K562 (cell line): ENCODE measurements around the gene SUMF2. TPM values are rescaled to one million over a fixed set of nuclear protein-coding genes. Genes with fewer than 3 reads are reported as not detected.

Experiments
- ARID1B ChIP-seq: fragments of 450-650 bp; IDR thresholded peaks from 2 replicates; pipeline ENCODE4 v1.6.1; 2016; ENCODE audit warnings: antibody characterized with exemption, mild to moderate bottlenecking, inconsistent platforms
- BRD9 ChIP-seq: fragments of 450-650 bp; IDR thresholded peaks from 2 replicates; pipeline ENCODE4 v1.6.1; 2018; ENCODE audit warnings: low read depth; ENCODE audit not compliant: partially characterized antibody
- C11orf30 ChIP-seq: fragments of 450-650 bp; IDR thresholded peaks from 2 replicates; pipeline ENCODE4 v1.6.1; 2016; ENCODE audit warnings: low read depth, mild to moderate bottlenecking
- CBFB ChIP-seq: sonication (generic); formaldehyde crosslinking; IDR thresholded peaks from 2 replicates; pipeline ENCODE4 v1.4.0; 2020; ENCODE audit warnings: mild to moderate bottlenecking, missing genetic modification reagents
- EHMT2 ChIP-seq: fragments of 450-650 bp; IDR thresholded peaks from 2 replicates; pipeline ENCODE4 v1.6.1; 2018; ENCODE audit warnings: antibody characterized with exemption
- EP300 ChIP-seq: IDR thresholded peaks from 2 replicates; pipeline ENCODE4 v1.6.1; 2012; ENCODE audit warnings: low read length, improper control_type of control experiment
- HDAC6 ChIP-seq: IDR thresholded peaks from 2 replicates; pipeline ENCODE4 v1.6.1; 2012; ENCODE audit warnings: low read depth, mild to moderate bottlenecking, control low read depth, inconsistent platforms, low read length, moderate library complexity
- KHSRP ChIP-seq: fragments of 450-650 bp; IDR thresholded peaks from 2 replicates; pipeline ENCODE4 v1.6.1; 2017
- MCM3 ChIP-seq: fragments of 450-650 bp; IDR thresholded peaks from 2 replicates; pipeline ENCODE4 v1.6.1; 2016
- MTA2 ChIP-seq: fragments of 450-650 bp; IDR thresholded peaks from 2 replicates; pipeline ENCODE4 v1.6.1; 2016; ENCODE audit warnings: low read depth
- NFE2 ChIP-seq: IDR thresholded peaks from 2 replicates; pipeline ENCODE4 v1.6.1; 2014; ENCODE audit warnings: antibody characterized with exemption, low read depth
- NUFIP1 ChIP-seq: fragments of 450-650 bp; IDR thresholded peaks from 2 replicates; pipeline ENCODE4 v1.6.1; 2018; ENCODE audit not compliant: partially characterized antibody
- PTBP1 ChIP-seq: fragments of 200-400 bp; formaldehyde crosslinking; IDR thresholded peaks from 2 replicates; pipeline ENCODE4 v1.6.1; 2017; ENCODE audit warnings: low read depth, low read length
- RAD51 ChIP-seq: fragments of 450-650 bp; IDR thresholded peaks from 2 replicates; pipeline ENCODE4 v1.7.1; 2016; ENCODE audit warnings: low read depth, mild to moderate bottlenecking, borderline replicate concordance
- TEAD4 ChIP-seq, 2 experiments: sonication (generic) in 1 of 2; formaldehyde crosslinking in 1 of 2; IDR thresholded peaks; 2 replicates each; pipeline versions ENCODE4 v1.6.1 to v1.8.0; 2012 to 2022; ENCODE audit warnings: borderline replicate concordance in 1 of 2, inconsistent platforms in 1 of 2, low read length in 1 of 2, mild to moderate bottlenecking in 1 of 2, missing genetic modification reagents in 1 of 2
- ZBTB1 ChIP-seq: sonication (generic); formaldehyde crosslinking; IDR thresholded peaks from 2 replicates; pipeline ENCODE4 v1.8.1; 2023; ENCODE audit warnings: missing genetic modification reagents, low read depth, mild to moderate bottlenecking, borderline replicate concordance
- ZFP1 ChIP-seq: fragments of 450-650 bp; formaldehyde crosslinking; IDR thresholded peaks from 2 replicates; pipeline ENCODE4 v1.4.0; 2020; ENCODE audit warnings: mild to moderate bottlenecking, mixed read lengths
- ZNF143 ChIP-seq: sonication (generic); formaldehyde crosslinking; IDR thresholded peaks from 2 replicates; pipeline ENCODE4 v1.9.0; 2022; ENCODE audit warnings: mild to moderate bottlenecking, missing genetic modification reagents
- ZNF324 ChIP-seq: fragments of 250-450 bp; sonication (Bioruptor Pico); IDR thresholded peaks from 2 replicates; pipeline ENCODE4 v1.4.0; 2020; ENCODE audit warnings: mild to moderate bottlenecking
- ZNF696 ChIP-seq: fragments of 250-450 bp; sonication (Bioruptor Pico); conservative IDR thresholded peaks from 2 replicates; pipeline ENCODE4 v1.4.0; 2020; ENCODE audit warnings: mild to moderate bottlenecking, moderate library complexity
- ZSCAN32 ChIP-seq: fragments of 450-650 bp; formaldehyde crosslinking; IDR thresholded peaks from 2 replicates; pipeline ENCODE4 v1.4.0; 2020; ENCODE audit warnings: mild to moderate bottlenecking, moderate library complexity
- polyA plus RNA-seq, 8 experiments: library from polyadenylated mRNA; depleted of rRNA in 4 of 8; stranded (reverse) in 5 of 8; unstranded in 3 of 8; fragments of >200 nt; fragmentation: Nextera tagmentation in 2 of 8; fragmentation: Illumina TruSeq in 1 of 8; extraction: Ambion mirVana in 2 of 8; extraction: Trizol in 1 of 8; gene quantifications; 2 replicates each; pipeline versions ENCODE4 v1.2.1 to v1.2.3, GENCODE V29; 2011 to 2014; ENCODE audit warnings: inconsistent platforms in 1 of 8, missing spikeins in 1 of 8
- total RNA-seq, 7 experiments: library from RNA; depleted of rRNA in 6 of 7; stranded (reverse); fragments of >200 nt in 6 of 7; fragmentation: Illumina TruSeq in 2 of 7; extraction: Trizol in 2 of 7; gene quantifications; 2 replicates each; pipeline versions ENCODE4 v1.2.1 to v1.2.3, GENCODE V29; 2011 to 2021; ENCODE audit warnings: low replicate concordance in 1 of 7
- TF ChIP-seq, protein P1 (sequence below): fragments of 450-650 bp; IDR thresholded peaks from 2 replicates; pipeline ENCODE4 v1.7.0; 2016; ENCODE audit warnings: borderline replicate concordance
- TF ChIP-seq, protein P2 (sequence below), 2 experiments: fragments of 450-650 bp in 1 of 2; IDR thresholded peaks; 2 replicates each; pipeline ENCODE4 v1.6.1; 2011 to 2017; ENCODE audit warnings: low read depth in 2 of 2, antibody characterized with exemption in 1 of 2, borderline replicate concordance in 1 of 2, low read length in 1 of 2, mild to moderate bottlenecking in 1 of 2, mixed read lengths in 1 of 2; ENCODE audit not compliant: control insufficient read depth in 1 of 2
- TF ChIP-seq, protein P3 (sequence below): fragments of 450-650 bp; IDR thresholded peaks from 2 replicates; pipeline ENCODE4 v1.6.1; 2016; ENCODE audit warnings: low read depth, mild to moderate bottlenecking, moderate library complexity
- TF ChIP-seq, protein P4 (sequence below): IDR thresholded peaks from 2 replicates; pipeline ENCODE4 v1.6.1; 2016; ENCODE audit warnings: missing genetic modification characterization, missing compliant biosample characterization

SUMF2 gene
- total and polyA plus RNA-seq, 9 of the 15 experiments (the other 6 are each of a cell fraction or from before 2014, with no cell fraction given), result 39.0 to 113 (median 67.7) TPM

DNA sequence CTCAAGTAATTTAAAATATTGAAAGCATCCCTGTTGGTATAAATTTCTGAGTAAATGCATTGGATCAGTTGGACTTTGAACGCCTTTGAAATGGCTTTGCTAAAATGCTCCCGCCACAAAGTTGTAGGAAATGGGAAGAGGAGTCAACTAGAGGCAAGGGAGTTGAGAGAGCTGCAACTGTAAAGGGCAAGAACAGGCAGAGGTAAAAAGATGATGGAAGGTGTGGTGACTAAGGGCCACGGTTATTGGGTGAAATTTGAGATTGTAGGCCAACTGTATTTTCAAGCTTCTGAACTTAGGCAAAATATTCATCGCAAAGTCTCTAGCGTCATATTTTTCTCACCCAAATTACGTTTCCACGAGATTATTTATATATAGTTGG is 595 bp upstream of the SUMF2 start (continued):
- TF ChIP-seq ZSCAN32 (CRISPR knock-in tag) (no peak), RAD51 (no peak), ZNF324 (CRISPR knock-in tag) (no peak), NFE2 (no peak), ZFP1 (CRISPR knock-in tag) (no peak), ZNF696 (CRISPR knock-in tag) (no peak), HDAC6 (no peak), NUFIP1 (no peak), ZBTB1 (CRISPR knock-in tag) (no peak), KHSRP (0 out of 2 replicates have a peak, but pooled peaks have one; percentile 11), MCM3 (no peak), EHMT2 (no peak), ARID1B (no peak), ZNF143 (CRISPR knock-in tag) (no peak), CBFB (CRISPR knock-in tag) (no peak), MTA2 (no peak), BRD9 (no peak), C11orf30 (no peak), PTBP1 (no peak), EP300 (no peak), TEAD4 (IDR thresholded peaks at IDR 0.05; ENCODE audit: low read length) (no peak), TEAD4 (CRISPR knock-in tag; IDR thresholded peaks at IDR 0.05; ENCODE audit: borderline replicate concordance) (no peak)
- TF ChIP-seq, protein P1, sequence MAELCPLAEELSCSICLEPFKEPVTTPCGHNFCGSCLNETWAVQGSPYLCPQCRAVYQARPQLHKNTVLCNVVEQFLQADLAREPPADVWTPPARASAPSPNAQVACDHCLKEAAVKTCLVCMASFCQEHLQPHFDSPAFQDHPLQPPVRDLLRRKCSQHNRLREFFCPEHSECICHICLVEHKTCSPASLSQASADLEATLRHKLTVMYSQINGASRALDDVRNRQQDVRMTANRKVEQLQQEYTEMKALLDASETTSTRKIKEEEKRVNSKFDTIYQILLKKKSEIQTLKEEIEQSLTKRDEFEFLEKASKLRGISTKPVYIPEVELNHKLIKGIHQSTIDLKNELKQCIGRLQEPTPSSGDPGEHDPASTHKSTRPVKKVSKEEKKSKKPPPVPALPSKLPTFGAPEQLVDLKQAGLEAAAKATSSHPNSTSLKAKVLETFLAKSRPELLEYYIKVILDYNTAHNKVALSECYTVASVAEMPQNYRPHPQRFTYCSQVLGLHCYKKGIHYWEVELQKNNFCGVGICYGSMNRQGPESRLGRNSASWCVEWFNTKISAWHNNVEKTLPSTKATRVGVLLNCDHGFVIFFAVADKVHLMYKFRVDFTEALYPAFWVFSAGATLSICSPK, result no peak
- TF ChIP-seq, protein P2, sequence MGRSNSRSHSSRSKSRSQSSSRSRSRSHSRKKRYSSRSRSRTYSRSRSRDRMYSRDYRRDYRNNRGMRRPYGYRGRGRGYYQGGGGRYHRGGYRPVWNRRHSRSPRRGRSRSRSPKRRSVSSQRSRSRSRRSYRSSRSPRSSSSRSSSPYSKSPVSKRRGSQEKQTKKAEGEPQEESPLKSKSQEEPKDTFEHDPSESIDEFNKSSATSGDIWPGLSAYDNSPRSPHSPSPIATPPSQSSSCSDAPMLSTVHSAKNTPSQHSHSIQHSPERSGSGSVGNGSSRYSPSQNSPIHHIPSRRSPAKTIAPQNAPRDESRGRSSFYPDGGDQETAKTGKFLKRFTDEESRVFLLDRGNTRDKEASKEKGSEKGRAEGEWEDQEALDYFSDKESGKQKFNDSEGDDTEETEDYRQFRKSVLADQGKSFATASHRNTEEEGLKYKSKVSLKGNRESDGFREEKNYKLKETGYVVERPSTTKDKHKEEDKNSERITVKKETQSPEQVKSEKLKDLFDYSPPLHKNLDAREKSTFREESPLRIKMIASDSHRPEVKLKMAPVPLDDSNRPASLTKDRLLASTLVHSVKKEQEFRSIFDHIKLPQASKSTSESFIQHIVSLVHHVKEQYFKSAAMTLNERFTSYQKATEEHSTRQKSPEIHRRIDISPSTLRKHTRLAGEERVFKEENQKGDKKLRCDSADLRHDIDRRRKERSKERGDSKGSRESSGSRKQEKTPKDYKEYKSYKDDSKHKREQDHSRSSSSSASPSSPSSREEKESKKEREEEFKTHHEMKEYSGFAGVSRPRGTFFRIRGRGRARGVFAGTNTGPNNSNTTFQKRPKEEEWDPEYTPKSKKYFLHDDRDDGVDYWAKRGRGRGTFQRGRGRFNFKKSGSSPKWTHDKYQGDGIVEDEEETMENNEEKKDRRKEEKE (IDR thresholded peaks at IDR 0.05; ENCODE audit: borderline replicate concordance in 1 of 2, control insufficient read depth in 1 of 2, low read depth in 2 of 2, low read length in 1 of 2), result 0 out of 4 replicates have a peak, but pooled peaks of 1 of the 2 experiments have one; percentile 33
- TF ChIP-seq, protein P3, sequence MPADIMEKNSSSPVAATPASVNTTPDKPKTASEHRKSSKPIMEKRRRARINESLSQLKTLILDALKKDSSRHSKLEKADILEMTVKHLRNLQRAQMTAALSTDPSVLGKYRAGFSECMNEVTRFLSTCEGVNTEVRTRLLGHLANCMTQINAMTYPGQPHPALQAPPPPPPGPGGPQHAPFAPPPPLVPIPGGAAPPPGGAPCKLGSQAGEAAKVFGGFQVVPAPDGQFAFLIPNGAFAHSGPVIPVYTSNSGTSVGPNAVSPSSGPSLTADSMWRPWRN, result no peak
- TF ChIP-seq, protein P4, sequence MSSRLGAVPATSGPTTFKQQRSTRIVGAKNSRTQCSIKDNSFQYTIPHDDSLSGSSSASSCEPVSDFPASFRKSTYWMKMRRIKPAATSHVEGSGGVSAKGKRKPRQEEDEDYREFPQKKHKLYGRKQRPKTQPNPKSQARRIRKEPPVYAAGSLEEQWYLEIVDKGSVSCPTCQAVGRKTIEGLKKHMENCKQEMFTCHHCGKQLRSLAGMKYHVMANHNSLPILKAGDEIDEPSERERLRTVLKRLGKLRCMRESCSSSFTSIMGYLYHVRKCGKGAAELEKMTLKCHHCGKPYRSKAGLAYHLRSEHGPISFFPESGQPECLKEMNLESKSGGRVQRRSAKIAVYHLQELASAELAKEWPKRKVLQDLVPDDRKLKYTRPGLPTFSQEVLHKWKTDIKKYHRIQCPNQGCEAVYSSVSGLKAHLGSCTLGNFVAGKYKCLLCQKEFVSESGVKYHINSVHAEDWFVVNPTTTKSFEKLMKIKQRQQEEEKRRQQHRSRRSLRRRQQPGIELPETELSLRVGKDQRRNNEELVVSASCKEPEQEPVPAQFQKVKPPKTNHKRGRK, result no peak
